Measurements from ENCODE around the gene SP5. TPM values are rescaled to one million over a fixed set of nuclear protein-coding genes. Genes with fewer than 3 reads are reported as not detected.
"Not testable (repeated sequence)": the region's sequence is repeated elsewhere in the genome, so short reads cannot be mapped to it uniquely, and the experiment has no call there.

The SP5 gene
- total RNA-seq, 1 experiment from 2014 or later, result 161 TPM

DNA sequence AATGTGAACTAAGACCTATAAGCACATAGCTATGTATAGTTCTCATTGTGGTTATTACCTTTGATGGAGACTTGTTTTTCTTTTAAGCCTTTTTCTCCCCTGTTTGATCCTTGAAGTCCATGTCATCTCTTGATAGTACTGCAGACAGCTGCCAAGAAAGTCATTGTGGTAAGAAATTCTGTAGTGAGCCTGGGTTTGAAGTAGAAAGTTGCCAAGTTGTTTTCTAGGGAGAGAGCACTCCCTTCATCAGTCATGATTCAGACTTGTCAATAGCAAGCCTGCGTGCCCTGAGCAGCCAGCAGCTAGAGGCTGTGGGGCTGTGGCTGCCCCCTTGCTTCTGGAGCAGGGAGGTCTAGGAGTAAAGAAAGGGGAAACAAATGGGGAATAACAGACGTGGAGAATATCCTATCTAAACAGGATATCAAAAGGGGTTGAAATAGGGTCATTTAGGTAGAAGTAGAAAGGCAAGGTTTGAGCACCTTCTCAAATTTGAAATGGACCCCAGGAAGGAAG is 8.4 kb downstream of the SP5 start:
- Mint-ChIP-seq H3K4me1 (ENCODE audit: low read depth, unreplicated experiment) (peaks cover 8% of the 10 kb centered on the region), H3K9me3 (ENCODE audit: unreplicated experiment) (no peaks in the 10 kb centered on the region), H3K36me3 (ENCODE audit: insufficient read depth, unreplicated experiment) (peaks cover 45% of the 10 kb centered on the region), H3K27me3 (ENCODE audit: insufficient read depth, unreplicated experiment) (no peaks in the 10 kb centered on the region), H3K4me3 (ENCODE audit: unreplicated experiment) (no peak overlapping the region), H3K27ac (ENCODE audit: unreplicated experiment) (no peak overlapping the region)
- Histone ChIP-seq H3K4me3 (ENCODE audit: low read depth, low read length) (no peak overlapping the region), H3K4me1 (peaks cover 11% of the 10 kb centered on the region; the same call in 1 of the 2 replicates), H3K27me3 (replicated peaks; ENCODE audit: control insufficient read depth, insufficient read depth, low read length) (no peaks in the 10 kb centered on the region), H3K9me3 (no peaks in the 10 kb centered on the region), H3K36me3 (ENCODE audit: control insufficient read depth, insufficient read depth, low read length) (no peaks in the 10 kb centered on the region)
- ChIA-PET POLR2A (interaction anchor here (0.6 kb wide), 1 partner anchor 156 kb away, joined by 3 read pairs; no protein-coding TSS in a partner anchor), CTCF (no interaction called here)
- intact Hi-C loops (cut with micrococcal nuclease; ENCODE audit: unreplicated experiment), result loop anchor here (1.0 kb wide), 1 partner anchor 41 kb away; no protein-coding TSS in a partner anchor
- BruUV-seq (replicated peaks), result no TSS peak
- DNase-seq, result no peak
- TF ChIP-seq, protein P1, sequence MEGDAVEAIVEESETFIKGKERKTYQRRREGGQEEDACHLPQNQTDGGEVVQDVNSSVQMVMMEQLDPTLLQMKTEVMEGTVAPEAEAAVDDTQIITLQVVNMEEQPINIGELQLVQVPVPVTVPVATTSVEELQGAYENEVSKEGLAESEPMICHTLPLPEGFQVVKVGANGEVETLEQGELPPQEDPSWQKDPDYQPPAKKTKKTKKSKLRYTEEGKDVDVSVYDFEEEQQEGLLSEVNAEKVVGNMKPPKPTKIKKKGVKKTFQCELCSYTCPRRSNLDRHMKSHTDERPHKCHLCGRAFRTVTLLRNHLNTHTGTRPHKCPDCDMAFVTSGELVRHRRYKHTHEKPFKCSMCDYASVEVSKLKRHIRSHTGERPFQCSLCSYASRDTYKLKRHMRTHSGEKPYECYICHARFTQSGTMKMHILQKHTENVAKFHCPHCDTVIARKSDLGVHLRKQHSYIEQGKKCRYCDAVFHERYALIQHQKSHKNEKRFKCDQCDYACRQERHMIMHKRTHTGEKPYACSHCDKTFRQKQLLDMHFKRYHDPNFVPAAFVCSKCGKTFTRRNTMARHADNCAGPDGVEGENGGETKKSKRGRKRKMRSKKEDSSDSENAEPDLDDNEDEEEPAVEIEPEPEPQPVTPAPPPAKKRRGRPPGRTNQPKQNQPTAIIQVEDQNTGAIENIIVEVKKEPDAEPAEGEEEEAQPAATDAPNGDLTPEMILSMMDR (IDR thresholded peaks at IDR 0.05; ENCODE audit: insufficient read depth in 1 of 2, low read depth in 1 of 2, low read length in 1 of 2, severe bottlenecking in 1 of 2, unreplicated experiment in 1 of 2), result no peak

DNA sequence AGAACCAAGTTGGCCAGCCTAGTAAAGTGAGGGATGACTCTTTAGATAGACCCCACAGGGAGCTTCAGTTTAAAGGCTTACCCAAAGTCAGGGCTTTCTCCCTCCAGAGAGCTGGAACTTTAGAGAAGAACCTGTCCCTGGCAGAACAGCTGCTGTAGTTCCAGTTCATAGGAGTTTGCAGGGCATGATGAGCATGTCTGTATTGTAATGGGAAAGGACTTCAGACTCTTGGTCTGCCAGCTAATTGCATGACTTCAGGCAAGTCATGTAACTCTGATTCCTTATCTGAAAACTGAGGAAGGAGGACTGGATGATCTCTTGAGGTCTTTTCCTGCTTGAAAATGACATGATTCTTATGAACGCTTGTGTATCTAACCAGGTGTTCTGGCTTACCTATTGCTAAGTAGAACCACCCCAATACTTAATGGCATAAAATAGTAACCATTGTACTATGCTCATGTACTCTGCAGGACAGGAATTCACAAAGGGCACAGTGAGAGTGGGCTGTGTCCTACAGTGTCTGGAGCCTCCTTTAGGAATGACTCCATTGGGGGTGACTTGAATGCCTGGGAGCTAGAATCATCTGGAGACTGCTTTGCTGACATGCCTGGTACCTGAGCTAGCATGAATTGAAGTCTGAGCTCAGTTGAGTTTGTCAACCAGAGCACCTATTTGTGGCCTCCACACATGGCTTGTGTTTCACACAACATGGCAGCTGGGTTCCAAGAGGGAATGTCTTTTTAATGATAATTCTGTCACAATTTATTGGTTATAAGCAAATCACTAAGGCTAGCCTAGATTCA is 18.9 kb downstream of the SP5 start:
- peaks cover 21% of the 10 kb centered on the region for H3K9me3 Mint-ChIP-seq (ENCODE audit: unreplicated experiment)
- POLR2A ChIA-PET, result no interaction called here
- Histone ChIP-seq H3K27me3 (replicated peaks; ENCODE audit: control insufficient read depth, insufficient read depth, low read length) (no peaks in the 10 kb centered on the region), H3K9me3 (peaks cover 4% of the 10 kb centered on the region; the same call in 1 of the 2 replicates), H3K4me3 (ENCODE audit: low read depth, low read length) (no peak overlapping the region), H3K36me3 (ENCODE audit: control insufficient read depth, insufficient read depth, low read length) (no peaks in the 10 kb centered on the region), H3K4me1 (peaks cover 8% of the 10 kb centered on the region)
- no peak for DNase-seq
- no peak overlapping the region for H3K27ac Mint-ChIP-seq (ENCODE audit: unreplicated experiment)
- BruUV-seq (replicated peaks), result no TSS peak
- H3K27me3 Mint-ChIP-seq (ENCODE audit: insufficient read depth, unreplicated experiment), result no peaks in the 10 kb centered on the region
- H3K4me3 Mint-ChIP-seq (ENCODE audit: unreplicated experiment), result no peak overlapping the region
- peaks cover 10% of the 10 kb centered on the region for H3K4me1 Mint-ChIP-seq (ENCODE audit: low read depth, unreplicated experiment)
- TF ChIP-seq, protein P1 (IDR thresholded peaks at IDR 0.05; ENCODE audit: insufficient read depth in 1 of 2, low read depth in 1 of 2, low read length in 1 of 2, severe bottlenecking in 1 of 2, unreplicated experiment in 1 of 2), result no peak
- peaks cover 33% of the 10 kb centered on the region for H3K36me3 Mint-ChIP-seq (ENCODE audit: insufficient read depth, unreplicated experiment)
- CTCF ChIA-PET, result no interaction called here
- intact Hi-C loops (cut with micrococcal nuclease; ENCODE audit: unreplicated experiment), result no loop called here

DNA sequence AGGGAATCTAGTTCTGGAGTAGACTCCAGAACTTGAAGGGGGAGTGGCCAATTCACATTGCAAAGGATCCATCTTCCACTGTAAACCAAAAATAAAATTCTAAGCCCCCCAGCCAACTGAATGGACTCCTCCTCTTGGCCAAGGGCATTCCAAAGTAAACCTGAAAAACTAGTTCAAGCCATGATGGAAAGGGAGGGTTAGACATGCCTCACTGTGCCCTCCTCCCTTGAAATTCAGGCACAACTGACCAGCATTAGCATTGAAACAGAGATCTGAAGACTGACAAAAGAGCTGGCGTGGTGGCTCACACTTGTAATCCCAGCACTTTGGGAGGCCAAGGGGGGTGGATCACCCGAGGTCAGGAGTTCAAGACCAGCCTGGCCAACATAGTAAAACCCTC is 19.5 kb downstream of the SP5 start:
- H3K4me1 Mint-ChIP-seq (ENCODE audit: low read depth, unreplicated experiment), result peaks cover 16% of the 10 kb centered on the region
- H3K4me1 ChIP-seq, result peaks cover 14% of the 10 kb centered on the region
- H3K9me3 ChIP-seq; H3K4me3 ChIP-seq (ENCODE audit: low read depth, low read length); H3K27me3 Mint-ChIP-seq (ENCODE audit: insufficient read depth, unreplicated experiment); H3K4me3 Mint-ChIP-seq (ENCODE audit: unreplicated experiment); POLR2A ChIA-PET; H3K27ac Mint-ChIP-seq (ENCODE audit: unreplicated experiment); H3K36me3 ChIP-seq (ENCODE audit: control insufficient read depth, insufficient read depth, low read length); BruUV-seq (replicated peaks); CTCF ChIA-PET; H3K27me3 ChIP-seq (replicated peaks; ENCODE audit: control insufficient read depth, insufficient read depth, low read length); DNase-seq; intact Hi-C loops (cut with micrococcal nuclease; ENCODE audit: unreplicated experiment): not testable (repeated sequence)
- H3K36me3 Mint-ChIP-seq (ENCODE audit: insufficient read depth, unreplicated experiment), result peaks cover 28% of the 10 kb centered on the region
- peaks cover 21% of the 10 kb centered on the region for H3K9me3 Mint-ChIP-seq (ENCODE audit: unreplicated experiment)

All from Caco-2 (cell line).